ENCODE data around the gene OR11A1.

OR11A1 gene

GRCh38 chr6:29376003-29376402 lies 80.9 kb downstream of the OR11A1 start:
- no peak for TF ChIP-seq GATA3 (IDR thresholded peaks at IDR 0.05; ENCODE audit: low read depth, low read length)
- TF ChIP-seq GATA2 (IDR thresholded peaks at IDR 0.05; ENCODE audit: low read depth, low read length): no peak

Measured in SH-SY5Y (cell line).